ENCODE data around the gene GATA6. TPM values are rescaled to one million over a fixed set of nuclear protein-coding genes. Genes with fewer than 3 reads are reported as not detected.
"Not testable (repeated sequence)": the region's sequence is repeated elsewhere in the genome, so short reads cannot be mapped to it uniquely, and the experiment has no call there.

GATA6 gene
- total RNA-seq, 1 experiment from 2014 or later = 54.6 TPM

- H3K9me3 Mint-ChIP-seq (ENCODE audit: low read depth, unreplicated experiment) = no peaks in the 10 kb centered on the region
- peak overlapping the region; percentile 58 for H3K4me3 Mint-ChIP-seq (ENCODE audit: low read depth, unreplicated experiment)
- TSS peak; percentile 28 for BruUV-seq (replicated peaks)
- H3K27ac Mint-ChIP-seq (ENCODE audit: unreplicated experiment) = peak overlapping the region; percentile 93
- TF ChIP-seq CTCF (IDR thresholded peaks at IDR 0.05; ENCODE audit: unreplicated experiment) = no peak
- H3K4me1 Mint-ChIP-seq (ENCODE audit: low read depth, unreplicated experiment) = peaks cover 66% of the 10 kb centered on the region
- H3K36me3 Mint-ChIP-seq (ENCODE audit: insufficient read depth, unreplicated experiment) = peaks cover 95% of the 10 kb centered on the region
- intact Hi-C loops (cut with micrococcal nuclease; ENCODE audit: unreplicated experiment) = loop anchor here (2.0 to 10.0 kb wide), 4 partner anchors 14 to 532 kb away; partner anchors contain the start of gene GATA6
- CTCF ChIA-PET = interaction anchor here (0.6 to 1.4 kb wide), 2 partner anchors 195 to 966 kb away, joined by 3 to 6 read pairs; no protein-coding TSS in a partner anchor
- no peak for DNase-seq
- H3K27me3 Mint-ChIP-seq (ENCODE audit: unreplicated experiment) = no peaks in the 10 kb centered on the region
Measured at GRCh38 chr18:22182884-22183697, 13.7 kb downstream of the GATA6 start.

GRCh38 chr18:22183698-22184170 lies 14.3 kb downstream of the GATA6 start:
- intact Hi-C loops (cut with micrococcal nuclease; ENCODE audit: unreplicated experiment) = loop anchor here (2.0 to 10.0 kb wide), 4 partner anchors 15 to 531 kb away; partner anchors contain the start of gene GATA6
- Mint-ChIP-seq H3K9me3 (ENCODE audit: low read depth, unreplicated experiment) (no peaks in the 10 kb centered on the region), H3K27me3 (ENCODE audit: unreplicated experiment) (no peaks in the 10 kb centered on the region), H3K36me3 (ENCODE audit: insufficient read depth, unreplicated experiment) (peaks cover 96% of the 10 kb centered on the region), H3K27ac (ENCODE audit: unreplicated experiment) (peak overlapping the region; percentile 93), H3K4me3 (ENCODE audit: low read depth, unreplicated experiment) (peak overlapping the region; percentile 58), H3K4me1 (ENCODE audit: low read depth, unreplicated experiment) (peaks cover 73% of the 10 kb centered on the region)
- no TSS peak for BruUV-seq (replicated peaks)
- CTCF ChIA-PET = interaction anchor here (0.6 to 1.4 kb wide), 2 partner anchors 195 to 966 kb away, joined by 3 to 6 read pairs; no protein-coding TSS in a partner anchor
- TF ChIP-seq CTCF (IDR thresholded peaks at IDR 0.05; ENCODE audit: unreplicated experiment) = no peak
- no peak for DNase-seq

GRCh38 chr18:22184573-22184972 lies 15.2 kb downstream of the GATA6 start:
- intact Hi-C loops (cut with micrococcal nuclease; ENCODE audit: unreplicated experiment) = loop anchor here (10.0 kb wide), 2 partner anchors 250 to 530 kb away; no protein-coding TSS in a partner anchor
- not testable (repeated sequence) for DNase-seq

GRCh38 chr18:22185273-22185672 lies 15.9 kb downstream of the GATA6 start:
- Mint-ChIP-seq H3K36me3 (ENCODE audit: insufficient read depth, unreplicated experiment) (peaks cover 96% of the 10 kb centered on the region), H3K4me1 (ENCODE audit: low read depth, unreplicated experiment) (peaks cover 72% of the 10 kb centered on the region), H3K9me3 (ENCODE audit: low read depth, unreplicated experiment) (no peaks in the 10 kb centered on the region), H3K27me3 (ENCODE audit: unreplicated experiment) (no peaks in the 10 kb centered on the region), H3K27ac (ENCODE audit: unreplicated experiment) (peak overlapping the region; percentile 93), H3K4me3 (ENCODE audit: low read depth, unreplicated experiment) (peak overlapping the region; percentile 58)
- CTCF ChIA-PET = interaction anchor here (0.6 to 3.5 kb wide), 6 partner anchors 9 to 378 kb away, joined by 3 to 21 read pairs (median 4); no protein-coding TSS in a partner anchor
- no peak for DNase-seq
- no TSS peak for BruUV-seq (replicated peaks)
- TF ChIP-seq CTCF (IDR thresholded peaks at IDR 0.05; ENCODE audit: unreplicated experiment) = no peak
- intact Hi-C loops (cut with micrococcal nuclease; ENCODE audit: unreplicated experiment) = loop anchor here (10.0 kb wide), 2 partner anchors 250 to 530 kb away; no protein-coding TSS in a partner anchor

More at GRCh38 chr18:22184573-22184972, 15.2 kb downstream of the GATA6 start:
- H3K27me3 Mint-ChIP-seq (ENCODE audit: unreplicated experiment); H3K9me3 Mint-ChIP-seq (ENCODE audit: low read depth, unreplicated experiment); BruUV-seq (replicated peaks): not testable (repeated sequence)
- H3K36me3 Mint-ChIP-seq (ENCODE audit: insufficient read depth, unreplicated experiment) = peaks cover 96% of the 10 kb centered on the region
- H3K4me1 Mint-ChIP-seq (ENCODE audit: low read depth, unreplicated experiment) = peaks cover 78% of the 10 kb centered on the region
- H3K27ac Mint-ChIP-seq (ENCODE audit: unreplicated experiment) = peak overlapping the region; percentile 93
- CTCF ChIA-PET = interaction anchor here (1.4 to 3.5 kb wide), 3 partner anchors 11 to 379 kb away, joined by 3 to 21 read pairs (median 8); no protein-coding TSS in a partner anchor
- H3K4me3 Mint-ChIP-seq (ENCODE audit: low read depth, unreplicated experiment) = peak overlapping the region; percentile 58

Data from Calu3 (cell line).